Stomach smooth muscle (tissue), 2 donors: Measurements from ENCODE around the gene ZNF385B.

Source experiments
- H3K27ac ChIP-seq: one replicate; pipeline ENCODE4 v1.7.0; 2013; ENCODE audit warnings: mild to moderate bottlenecking, low read length, inconsistent platforms
- H3K27me3 ChIP-seq, 2 donors: one replicate each; pipeline ENCODE4 v1.7.0; 2013; ENCODE audit warnings: low read length in 2 of 2; ENCODE audit not compliant: insufficient read depth in 2 of 2, control insufficient read depth in 1 of 2
- H3K36me3 ChIP-seq, 2 donors: one replicate each; pipeline ENCODE4 v1.7.0; 2013; ENCODE audit warnings: low read length in 2 of 2; ENCODE audit not compliant: control insufficient read depth in 2 of 2, insufficient read depth in 2 of 2
- H3K4me1 ChIP-seq: one replicate; pipeline ENCODE4 v1.7.0; 2013; ENCODE audit warnings: low read length; ENCODE audit not compliant: control insufficient read depth, insufficient read depth
- H3K4me3 ChIP-seq, 2 donors: one replicate each; pipeline ENCODE4 v1.7.0; 2013; ENCODE audit warnings: low read length in 2 of 2
- H3K9ac ChIP-seq, 2 donors: one replicate each; pipeline ENCODE4 v1.7.0; 2013; ENCODE audit warnings: low read length in 2 of 2, mild to moderate bottlenecking in 1 of 2
- H3K9me3 ChIP-seq, 2 donors: one replicate each; pipeline ENCODE4 v1.7.0; 2013; ENCODE audit warnings: low read length in 2 of 2; ENCODE audit not compliant: control insufficient read depth in 2 of 2
- donor health status: healthy.
- donor health status: Pancreatic carcinoma.

Gene ZNF385B

GRCh38 chr2:179855673-179856072, 5.7 kb downstream of the ZNF385B start:
- Histone ChIP-seq H3K27ac (no peak overlapping the region), H3K4me1 (peaks cover 4% of the 10 kb centered on the region), H3K9ac (no peak overlapping the region), H3K9me3 (no peaks in the 10 kb centered on the region), H3K27me3 (peaks cover 0 to 2% of the 10 kb centered on the region in 2 donors), H3K4me3 (no peak overlapping the region), H3K36me3 (no peaks in the 10 kb centered on the region)

- H3K4me3 ChIP-seq: no peak overlapping the region
- H3K4me1 ChIP-seq: peaks cover 4% of the 10 kb centered on the region
- no peaks in the 10 kb centered on the region for H3K27me3 ChIP-seq
- H3K9me3 ChIP-seq: no peaks in the 10 kb centered on the region
- H3K9ac ChIP-seq: no peak overlapping the region
- H3K36me3 ChIP-seq: no peaks in the 10 kb centered on the region
- no peak overlapping the region for H3K27ac ChIP-seq
Measured at GRCh38 chr2:179854891-179855290, 6.5 kb downstream of the ZNF385B start.

GRCh38 chr2:179853108-179853507, 8.3 kb downstream of the ZNF385B start:
- Histone ChIP-seq H3K4me1 (peaks cover 4% of the 10 kb centered on the region), H3K4me3 (no peak overlapping the region), H3K27me3 (no peaks in the 10 kb centered on the region), H3K9ac (no peak overlapping the region), H3K36me3 (no peaks in the 10 kb centered on the region), H3K27ac (no peak overlapping the region), H3K9me3 (no peaks in the 10 kb centered on the region)

DNA sequence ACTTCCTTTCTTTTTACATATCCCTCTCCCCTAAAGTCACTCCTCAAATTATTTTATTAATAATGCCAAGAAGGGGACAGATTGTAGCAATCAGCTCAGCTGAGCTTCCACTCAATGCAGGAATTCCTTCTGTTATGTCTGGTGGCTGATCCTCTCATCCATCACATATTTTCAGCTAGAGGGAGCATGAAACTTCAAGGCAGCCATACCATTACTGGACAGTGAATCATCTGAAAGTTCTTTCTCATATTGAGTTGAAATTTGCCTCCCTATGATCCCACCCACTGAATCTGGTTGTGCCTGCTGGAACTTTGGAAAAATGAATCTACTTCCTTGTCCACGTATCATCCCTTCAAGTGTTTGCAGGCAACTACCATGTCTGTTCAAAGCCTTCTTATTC, 11.2 kb downstream of the ZNF385B start:
- H3K27ac ChIP-seq: no peak overlapping the region
- H3K9me3 ChIP-seq: no peaks in the 10 kb centered on the region
- no peak overlapping the region for H3K9ac ChIP-seq
- no peak overlapping the region for H3K4me3 ChIP-seq
- H3K27me3 ChIP-seq: no peaks in the 10 kb centered on the region
- H3K4me1 ChIP-seq: no peaks in the 10 kb centered on the region
- no peaks in the 10 kb centered on the region for H3K36me3 ChIP-seq

- Histone ChIP-seq H3K27me3 (no peaks in the 10 kb centered on the region), H3K9me3 (no peaks in the 10 kb centered on the region), H3K4me1 (no peaks in the 10 kb centered on the region), H3K9ac (no peak overlapping the region), H3K36me3 (no peaks in the 10 kb centered on the region), H3K27ac (no peak overlapping the region), H3K4me3 (no peak overlapping the region)
Measured at GRCh38 chr2:179849719-179850118, 11.7 kb downstream of the ZNF385B start.

DNA sequence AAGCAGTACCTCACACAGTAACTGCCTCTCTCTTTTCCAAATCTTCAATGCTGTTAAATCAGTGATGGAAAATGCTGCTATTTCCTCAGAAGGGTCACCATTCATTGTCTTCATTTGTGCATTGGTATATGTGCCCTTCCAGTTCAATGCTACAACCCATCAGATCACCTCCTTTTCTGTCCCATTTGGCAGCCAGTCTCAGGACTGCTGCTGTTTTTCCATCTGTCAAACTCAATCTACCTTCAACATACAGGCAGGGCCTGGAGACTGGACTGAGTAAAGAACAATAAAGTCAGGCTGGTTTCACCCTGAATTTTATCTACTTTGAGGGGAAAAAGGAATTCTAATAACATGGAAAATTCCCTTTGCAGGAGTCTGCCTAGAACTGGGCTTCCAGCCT, 17.9 kb downstream of the ZNF385B start:
- H3K36me3 ChIP-seq: no peaks in the 10 kb centered on the region
- no peaks in the 10 kb centered on the region for H3K4me1 ChIP-seq
- H3K4me3 ChIP-seq: no peak overlapping the region
- H3K27ac ChIP-seq: no peak overlapping the region
- H3K9me3 ChIP-seq: no peaks in the 10 kb centered on the region
- no peak overlapping the region for H3K9ac ChIP-seq
- H3K27me3 ChIP-seq: no peaks in the 10 kb centered on the region

DNA sequence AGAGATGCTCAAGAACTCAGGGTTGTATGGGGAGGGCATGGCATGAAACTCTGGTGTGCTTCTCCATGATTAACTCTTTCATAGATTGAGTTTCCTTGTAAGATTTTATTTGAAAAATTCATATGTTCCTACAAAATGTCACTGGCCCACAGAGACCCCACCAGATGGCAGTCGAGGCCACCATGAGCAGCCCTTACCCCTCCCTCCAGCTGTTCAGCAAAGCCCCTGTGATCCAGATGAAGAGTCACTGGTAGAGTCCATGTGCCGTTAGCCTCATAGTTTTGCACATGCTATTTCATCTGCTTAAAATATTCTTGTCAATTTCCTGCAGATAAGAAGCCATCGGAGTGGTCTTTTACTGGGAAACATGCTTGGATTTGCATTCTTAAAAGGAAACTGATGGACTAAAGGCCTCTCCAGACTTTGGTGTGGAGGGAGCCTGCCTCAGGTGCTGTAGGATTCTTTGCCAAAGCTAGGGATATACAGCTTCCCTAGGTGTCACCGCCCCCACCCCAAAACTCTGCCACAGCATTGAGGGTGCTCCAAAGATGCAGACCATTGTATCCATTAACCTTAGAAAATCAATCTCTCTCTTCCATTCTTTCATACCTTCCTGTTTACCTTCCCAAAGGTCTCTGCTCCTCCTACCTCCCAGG, 18.8 kb downstream of the ZNF385B start:
- H3K4me3 ChIP-seq: no peak overlapping the region
- H3K9me3 ChIP-seq: no peaks in the 10 kb centered on the region
- no peak overlapping the region for H3K27ac ChIP-seq
- no peaks in the 10 kb centered on the region for H3K27me3 ChIP-seq
- no peak overlapping the region for H3K9ac ChIP-seq
- H3K4me1 ChIP-seq: no peaks in the 10 kb centered on the region
- H3K36me3 ChIP-seq: no peaks in the 10 kb centered on the region

GRCh38 chr2:179840840-179841239, 20.6 kb downstream of the ZNF385B start:
- Histone ChIP-seq H3K4me1 (no peaks in the 10 kb centered on the region), H3K36me3 (no peaks in the 10 kb centered on the region), H3K27ac (no peak overlapping the region), H3K27me3 (no peaks in the 10 kb centered on the region), H3K9me3 (no peaks in the 10 kb centered on the region), H3K9ac (no peak overlapping the region), H3K4me3 (no peak overlapping the region)

GRCh38 chr2:179837408-179837807, 24.0 kb downstream of the ZNF385B start:
- no peak overlapping the region for H3K27ac ChIP-seq
- H3K36me3 ChIP-seq: no peaks in the 10 kb centered on the region
- no peaks in the 10 kb centered on the region for H3K9me3 ChIP-seq
- no peaks in the 10 kb centered on the region for H3K27me3 ChIP-seq
- no peak overlapping the region for H3K4me3 ChIP-seq
- H3K4me1 ChIP-seq: no peaks in the 10 kb centered on the region
- H3K9ac ChIP-seq: no peak overlapping the region

DNA sequence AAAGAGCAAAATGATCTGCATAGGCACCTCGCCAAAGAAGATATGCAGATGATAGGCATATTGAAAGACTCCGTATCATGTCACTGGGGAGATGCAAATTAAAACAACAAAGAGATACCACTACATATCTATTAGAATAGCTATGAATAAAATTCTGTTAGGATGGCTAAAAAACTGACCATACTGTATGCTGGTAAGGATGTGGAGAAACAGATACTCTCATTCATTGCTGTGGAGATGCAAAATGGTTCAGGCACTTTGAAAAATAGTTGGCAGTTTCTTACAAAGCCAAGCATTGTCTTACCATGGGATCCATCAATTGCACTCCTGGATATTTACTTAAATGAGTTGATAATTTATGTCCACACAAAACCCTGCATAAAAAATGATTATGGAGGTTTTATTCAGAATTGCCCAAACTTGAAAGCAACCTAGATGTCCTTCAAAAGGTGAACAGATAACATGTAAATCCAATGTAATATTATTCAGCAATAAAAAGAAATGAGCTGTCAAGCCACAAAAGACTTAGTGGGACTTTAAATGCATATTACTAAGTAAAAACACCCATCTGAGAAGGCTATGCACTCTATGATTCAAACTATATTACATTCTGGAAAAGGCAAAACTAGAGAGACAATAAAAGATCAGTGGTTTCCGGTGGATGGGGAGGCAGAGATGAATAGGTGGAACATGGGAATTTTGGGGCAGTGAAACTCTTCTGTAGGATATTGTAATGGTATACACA, 31.2 kb downstream of the ZNF385B start:
- Histone ChIP-seq H3K36me3 (no peaks in the 10 kb centered on the region), H3K9ac (no peak overlapping the region), H3K4me3 (no peak overlapping the region), H3K27ac (no peak overlapping the region), H3K27me3 (no peaks in the 10 kb centered on the region), H3K4me1 (no peaks in the 10 kb centered on the region), H3K9me3 (no peaks in the 10 kb centered on the region)

DNA sequence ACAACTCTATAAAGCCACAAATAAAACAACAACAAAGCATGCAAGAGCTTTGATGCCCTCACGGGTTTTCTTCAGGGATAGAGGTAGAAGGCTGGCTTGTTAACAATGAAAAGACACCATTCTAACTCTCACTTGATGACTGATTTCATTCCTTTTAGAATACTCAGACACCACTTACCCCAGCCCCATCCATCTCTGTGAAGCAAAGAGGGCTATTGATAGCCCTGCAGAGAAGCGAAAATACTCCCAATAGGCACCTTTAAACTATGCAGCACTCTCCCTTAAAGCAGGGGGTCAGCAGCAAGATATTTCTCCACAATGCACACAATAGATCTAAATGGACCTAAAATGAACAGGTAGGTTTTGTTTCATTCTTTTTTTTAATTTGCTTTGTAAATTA, 35.1 kb downstream of the ZNF385B start:
- Histone ChIP-seq H3K9me3 (no peaks in the 10 kb centered on the region), H3K36me3 (no peaks in the 10 kb centered on the region), H3K27me3 (no peaks in the 10 kb centered on the region), H3K4me3 (no peak overlapping the region), H3K4me1 (no peaks in the 10 kb centered on the region), H3K9ac (no peak overlapping the region), H3K27ac (no peak overlapping the region)
